PC-3 (cell line): ENCODE results near the gene CDC34.

Experiments
- CTCF ChIP-seq: fragments of 300-600 bp; sonication (generic); conservative IDR thresholded peaks from 2 replicates; pipeline ENCODE4 v1.5.1; 2017; ENCODE audit warnings: antibody characterized with exemption, low read depth, mild to moderate bottlenecking, low read length
- EZH2 ChIP-seq: fragments of 300-600 bp; sonication (generic); IDR thresholded peaks from one replicate; pipeline ENCODE4 v1.6.1; 2017; ENCODE audit warnings: antibody characterized with exemption, mild to moderate bottlenecking, low read length; ENCODE audit not compliant: unreplicated experiment
- EZH2phosphoT487 ChIP-seq: fragments of 300-600 bp; sonication (generic); IDR thresholded peaks from 2 replicates; pipeline ENCODE4 v1.6.1; 2018; ENCODE audit warnings: mild to moderate bottlenecking, antibody characterized with exemption, low read length, borderline replicate concordance

- TF ChIP-seq EZH2 (no peak), EZH2phosphoT487 (no peak), CTCF (no peak)
Observed at GRCh38 chr19:489418-490196, 42.0 kb upstream of the CDC34 start.
